ENCODE data around the gene RNASE8.
A peak's percentile ranks its signal among the peaks of the same experiment; 100 is the strongest.

Gene RNASE8

GRCh38 chr14:21053184-21054122 lies 4.2 kb upstream of the RNASE8 start:
- no peak for DNase-seq (ENCODE audit: low spot score)

DNA sequence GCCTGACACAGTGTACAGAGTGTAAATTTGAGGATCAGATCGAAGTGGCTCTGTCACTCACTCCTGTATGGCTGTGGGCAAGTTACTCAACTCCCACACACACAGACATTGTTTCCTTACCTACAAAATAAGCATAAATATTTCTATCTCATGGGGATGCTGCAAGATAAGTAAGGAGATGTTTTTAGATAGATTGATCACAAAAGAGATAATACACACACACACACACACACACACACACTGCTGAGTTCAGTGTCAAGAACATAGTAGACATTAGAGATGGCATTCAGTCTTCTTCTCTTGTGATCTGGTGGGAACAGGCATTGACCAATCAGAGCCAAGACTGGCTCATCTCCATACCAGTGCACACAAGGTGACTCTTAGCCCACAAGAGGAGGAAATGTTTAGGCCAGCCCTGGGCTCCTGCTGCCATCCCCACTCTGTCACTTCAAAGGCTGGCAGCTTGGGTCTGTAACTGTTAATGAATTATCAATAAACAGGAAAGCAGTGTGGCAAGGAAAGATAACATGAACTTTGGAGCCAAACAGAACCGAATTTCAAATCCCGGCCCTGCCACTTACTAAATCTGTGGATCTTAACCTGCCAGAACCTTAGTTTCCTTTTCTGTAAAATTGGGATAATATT lies 3.4 kb upstream of the RNASE8 start:
- DNase-seq (ENCODE audit: low spot score), result no peak

DNA sequence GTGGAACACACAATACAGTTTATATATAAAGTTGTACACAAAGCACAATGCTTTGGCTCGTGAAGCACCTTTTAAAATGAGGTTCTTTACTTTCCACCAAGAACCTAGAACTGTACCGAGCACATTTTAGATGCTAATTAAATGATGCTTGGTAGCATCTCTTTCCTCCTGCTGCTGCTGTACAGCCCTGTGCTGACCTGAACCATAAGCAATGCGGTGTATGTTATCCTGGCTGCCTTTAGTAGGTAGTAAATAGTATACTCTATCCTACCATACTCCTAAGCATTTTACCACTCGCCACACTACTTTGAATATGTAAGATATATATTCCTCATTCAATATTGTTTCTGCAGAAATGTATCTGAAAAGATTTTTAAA lies 2.9 kb upstream of the RNASE8 start:
- no peak for DNase-seq (ENCODE audit: low spot score)

GRCh38 chr14:21055432-21056117 lies 2.0 kb upstream of the RNASE8 start:
- no peak for DNase-seq (ENCODE audit: low spot score)

DNA sequence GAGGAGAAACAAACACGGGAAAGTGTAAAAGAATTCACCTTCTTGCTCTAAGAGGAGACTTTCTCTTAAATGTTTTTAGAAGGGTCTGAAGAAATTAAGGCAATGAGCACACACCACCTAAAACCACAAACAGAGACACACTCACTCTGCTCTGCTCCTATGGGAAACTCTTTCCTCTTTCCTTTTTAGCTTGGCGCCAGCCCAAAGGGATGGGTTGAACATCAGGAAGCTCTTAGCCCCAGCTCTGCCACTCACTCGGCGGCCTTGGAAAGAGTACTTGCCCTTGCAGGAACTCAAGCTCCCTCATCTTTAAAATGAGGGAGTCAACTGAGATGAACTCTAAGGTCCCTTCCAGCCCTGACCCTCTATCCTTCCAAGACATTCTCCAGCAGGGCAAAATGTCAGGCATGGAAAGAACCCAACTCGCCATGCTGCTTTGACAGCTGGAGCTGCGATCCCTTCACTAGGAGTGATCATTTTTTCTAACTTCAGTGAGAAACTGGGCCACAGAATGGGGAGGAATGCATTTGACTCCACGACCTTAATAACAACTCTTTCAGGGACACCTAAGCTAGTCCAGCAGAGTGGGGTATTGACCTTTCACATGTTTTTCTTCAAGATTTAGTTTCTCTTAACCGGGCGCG lies 980 bp upstream of the RNASE8 start:
- no peak for DNase-seq (ENCODE audit: low spot score)

GRCh38 chr14:21058903-21059302 lies 1.3 kb downstream of the RNASE8 start:
- DNase-seq (ENCODE audit: low spot score), result no peak

- DNase-seq (ENCODE audit: low spot score), result no peak
Observed at GRCh38 chr14:21059842-21060613, 2.4 kb downstream of the RNASE8 start.

DNA sequence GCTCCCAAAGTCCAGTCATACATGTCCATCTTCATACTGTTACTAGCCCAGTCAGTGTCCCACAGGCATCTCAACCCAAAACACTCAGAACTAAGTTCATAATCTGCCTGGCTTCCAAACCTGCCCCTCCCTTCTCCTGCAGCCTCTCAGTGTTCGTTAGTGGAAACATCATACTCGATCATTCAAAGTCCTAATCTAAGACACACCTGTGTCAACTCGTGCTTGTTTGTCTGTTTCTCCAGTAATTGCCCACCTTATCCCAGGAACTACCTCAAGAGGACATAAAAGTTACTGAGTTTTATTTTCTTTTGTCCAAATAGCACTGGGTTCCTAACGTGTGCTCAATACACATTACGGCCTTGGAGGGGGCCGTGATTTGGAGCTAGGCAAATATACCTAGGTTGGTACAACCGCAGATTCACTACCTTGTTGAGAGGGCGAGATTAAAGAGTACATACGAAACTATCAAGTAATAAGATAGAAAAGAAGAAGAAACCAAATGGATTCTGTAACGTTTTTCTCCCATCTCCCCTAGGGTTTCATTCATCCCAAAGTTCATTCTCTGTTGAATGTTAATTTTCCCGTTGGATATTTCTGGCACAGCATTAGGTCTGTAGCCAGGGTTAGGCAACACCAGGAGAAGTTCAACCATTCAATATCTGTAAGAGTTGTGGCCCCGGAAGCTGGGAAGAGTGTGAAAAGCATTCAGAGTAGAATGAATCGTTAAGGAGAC lies 3.2 kb downstream of the RNASE8 start:
- DNase-seq (ENCODE audit: low spot score), result no peak

- DNase-seq (ENCODE audit: low spot score), result no peak
Observed at GRCh38 chr14:21061347-21061668, 3.7 kb downstream of the RNASE8 start.

- DNase-seq (ENCODE audit: low spot score), result no peak
Observed at GRCh38 chr14:21063479-21063878, 5.9 kb downstream of the RNASE8 start.

DNA sequence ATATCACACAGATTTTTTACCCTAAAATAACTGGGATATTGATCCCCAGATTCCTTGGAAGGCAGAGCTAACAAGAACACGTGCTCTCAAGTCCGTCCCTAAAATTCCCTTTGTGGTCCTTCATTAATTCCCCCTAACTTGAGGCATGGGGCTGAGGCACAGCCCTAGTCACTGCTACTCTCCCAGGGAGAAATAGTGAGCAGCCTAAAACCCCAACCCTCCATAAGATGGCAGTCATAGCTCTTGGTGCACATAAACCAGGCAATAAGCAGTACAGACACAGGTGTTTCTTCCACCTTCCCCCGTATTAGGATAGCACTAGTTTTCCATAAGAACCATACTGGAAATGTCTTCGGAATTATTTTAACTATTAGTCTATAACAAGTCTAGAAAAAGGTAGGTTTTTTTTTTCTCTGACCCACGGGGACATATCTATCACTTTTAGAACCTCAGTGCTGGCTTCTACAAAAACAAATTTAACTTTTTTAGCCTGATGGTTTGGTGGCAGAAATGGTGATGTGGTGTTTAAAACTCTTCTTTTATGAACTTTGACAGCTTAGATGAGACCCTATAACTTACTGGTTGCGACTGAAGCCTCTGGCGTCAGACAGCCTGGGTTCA lies 9.4 kb downstream of the RNASE8 start:
- DNase-seq (ENCODE audit: low spot score), result no peak

DNA sequence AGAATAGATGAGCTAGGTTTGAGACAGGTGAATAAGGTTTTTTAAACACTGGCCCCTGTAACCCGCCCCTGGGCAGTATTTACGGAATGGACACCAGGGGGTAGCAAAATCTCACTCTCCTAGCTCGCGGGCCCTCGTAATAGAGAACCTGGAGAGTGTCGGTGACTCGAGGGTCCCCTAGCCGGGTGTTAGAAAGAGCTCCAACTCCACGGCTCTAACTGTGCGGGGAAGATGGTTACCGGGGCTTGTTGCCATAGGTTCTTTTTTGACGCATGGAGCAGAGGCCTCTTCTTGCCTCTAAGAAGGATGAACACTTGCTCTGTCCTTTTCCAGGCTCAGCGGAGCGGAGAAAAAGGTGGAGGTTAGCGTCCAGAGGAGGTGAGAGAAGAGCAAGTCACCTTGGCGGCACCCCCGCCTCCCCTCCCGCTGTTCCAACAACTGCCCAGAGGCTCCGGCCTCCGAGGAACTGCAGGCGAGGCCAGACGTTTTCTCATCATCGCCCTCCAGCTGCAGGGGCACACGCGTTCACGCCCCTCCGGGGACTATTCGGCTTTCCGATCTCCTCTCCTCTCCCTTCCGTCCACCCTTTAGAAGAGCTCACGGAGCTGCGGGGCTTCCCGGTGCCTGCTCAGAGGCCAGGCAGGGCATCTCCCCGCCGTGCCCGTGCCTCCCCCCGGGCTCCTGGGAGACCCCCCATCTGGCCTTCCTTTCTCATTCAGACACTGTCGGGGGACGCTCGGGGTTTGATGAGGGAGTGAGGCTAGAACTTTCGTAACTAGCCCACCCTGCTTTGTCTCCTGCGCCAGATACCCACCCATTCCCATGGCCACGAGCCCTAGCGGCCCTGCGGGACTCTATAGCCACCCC lies 11.1 kb downstream of the RNASE8 start:
- peak; percentile 72 for DNase-seq (ENCODE audit: low spot score)

DNA sequence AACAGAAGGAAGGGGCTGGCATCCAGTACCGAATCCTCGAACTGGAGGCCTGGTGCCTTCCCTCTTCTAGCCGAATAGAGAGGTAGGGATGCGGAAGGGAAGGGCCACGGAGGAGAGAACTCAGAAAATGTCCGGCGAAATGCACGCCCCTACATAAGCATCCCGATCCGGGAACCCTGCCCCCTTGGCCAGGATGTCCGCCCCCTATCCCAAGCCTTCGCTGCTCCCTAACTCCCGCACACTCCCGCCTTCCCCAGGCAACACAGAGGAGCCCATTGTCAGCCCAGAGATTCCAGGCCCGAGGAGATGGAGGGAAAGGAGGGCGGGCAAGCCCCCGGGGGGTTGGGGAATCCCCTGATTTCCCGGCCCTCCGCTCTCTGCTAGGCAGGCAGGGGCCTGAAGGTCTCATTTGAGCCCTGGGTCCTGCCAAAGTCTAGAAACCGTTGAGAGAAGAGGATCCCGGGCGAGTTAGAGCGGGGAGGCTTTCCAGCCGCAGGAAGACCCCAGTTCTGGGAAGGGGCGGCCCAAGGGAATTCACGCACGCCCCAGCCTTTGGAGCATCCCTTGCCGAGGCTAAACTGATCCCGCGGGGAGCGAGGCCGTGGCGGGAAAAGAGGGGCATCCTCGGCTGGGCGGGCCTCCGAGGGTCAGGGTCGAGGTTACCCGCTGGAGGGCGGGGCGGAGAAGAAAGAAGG lies 11.9 kb downstream of the RNASE8 start:
- DNase-seq (ENCODE audit: low spot score), result peak; percentile 82

DNA sequence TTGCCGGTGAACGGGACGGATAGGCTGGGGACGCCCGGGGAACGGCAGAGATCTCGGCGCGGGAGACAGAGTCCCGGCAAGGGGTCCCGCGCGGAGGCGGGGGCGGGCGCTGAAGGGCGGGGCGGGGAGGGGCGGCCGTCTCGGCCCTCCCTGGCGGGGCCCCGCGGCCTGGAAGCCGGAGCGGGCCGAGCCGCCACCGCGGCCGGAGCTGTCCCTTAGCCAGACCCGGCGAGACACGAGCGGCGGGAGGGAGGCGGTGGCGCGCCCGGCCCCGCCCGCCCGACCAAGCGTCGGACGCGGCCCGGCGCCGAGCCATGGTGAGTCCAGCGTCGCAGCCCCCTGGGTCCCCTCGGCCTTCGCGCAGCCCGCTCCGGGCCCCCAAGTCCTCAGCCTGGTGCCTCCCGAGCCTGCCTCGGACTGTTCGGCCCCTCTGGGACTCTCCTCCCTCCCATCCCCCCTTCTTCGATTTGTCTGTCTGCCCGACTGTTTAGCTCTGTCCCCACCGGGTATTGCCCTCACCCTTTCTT lies 12.5 kb downstream of the RNASE8 start, which contains the start of gene ARHGEF40:
TSS of gene ARHGEF40 (plus strand) at position 222 of the 527 bp plus-strand sequence. CDS start at position 315, 93 bp downstream.
- DNase-seq (ENCODE audit: low spot score), result peak; percentile 84

DNA sequence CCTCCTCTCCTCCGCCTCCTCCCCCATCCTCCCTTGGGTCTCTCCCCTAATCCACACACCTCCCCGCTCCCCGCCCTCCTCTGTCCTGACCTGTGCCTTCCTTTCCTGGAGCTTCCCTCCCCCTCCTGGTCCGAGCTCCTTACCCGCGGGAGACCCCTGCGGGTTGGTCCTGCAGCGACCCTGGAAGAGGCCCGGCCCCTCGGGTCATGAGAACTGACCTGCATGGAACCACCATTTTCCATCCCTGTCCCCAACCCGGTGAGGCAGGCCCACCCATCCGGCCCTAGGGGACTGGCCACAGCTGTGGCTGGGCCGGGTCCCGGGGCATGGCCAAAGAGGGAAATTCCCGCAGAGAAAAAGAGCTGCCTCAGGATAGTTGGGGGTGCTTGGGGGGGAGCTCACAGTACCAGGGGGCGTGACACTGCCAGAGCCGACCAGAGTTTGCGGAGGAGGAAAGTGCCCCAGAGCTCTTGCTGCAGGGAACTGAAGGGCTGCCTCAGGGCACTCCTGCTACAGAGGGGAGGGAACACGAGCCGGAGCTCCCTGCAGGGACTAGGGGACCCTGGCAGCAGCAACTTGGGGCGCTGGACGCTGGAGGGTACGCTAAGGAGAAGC lies 13.1 kb downstream of the RNASE8 start:
- no peak for DNase-seq (ENCODE audit: low spot score)

- peak; percentile 87 for DNase-seq (ENCODE audit: low spot score)
Observed at GRCh38 chr14:21071225-21072030, 13.8 kb downstream of the RNASE8 start.

- no peak for DNase-seq (ENCODE audit: low spot score)
Observed at GRCh38 chr14:21072031-21072473, 14.4 kb downstream of the RNASE8 start.
